Loucy (cell line): ENCODE measurements around the gene MRPL32.

Experiments used
- H2AFZ ChIP-seq: fragments of 200-600 bp; sonication (generic); 2 replicates; pipeline ENCODE4 v1.6.0; 2016; ENCODE audit warnings: antibody characterized with exemption, mild to moderate bottlenecking, low read length, moderate library complexity
- H3F3A ChIP-seq: fragments of 200-600 bp; 2 replicates; pipeline ENCODE4 v1.6.0; 2016; ENCODE audit warnings: antibody characterized with exemption, low read depth, mild to moderate bottlenecking
- H3K27me3 ChIP-seq: fragments of 200-600 bp; sonication (generic); 2 replicates; pipeline ENCODE4 v1.6.1; 2014; ENCODE audit warnings: low read length, mild to moderate bottlenecking; ENCODE audit not compliant: insufficient read depth, poor library complexity, severe bottlenecking
- H3K36me3 ChIP-seq: fragments of 200-600 bp; sonication (generic); 2 replicates; pipeline ENCODE4 v1.6.1; 2016; ENCODE audit warnings: low read length; ENCODE audit not compliant: insufficient read depth
- H3K4me1 ChIP-seq: fragments of 200-600 bp; sonication (generic); 2 replicates; pipeline ENCODE4 v1.5.1; 2014; ENCODE audit warnings: low read length, mild to moderate bottlenecking; ENCODE audit not compliant: insufficient read depth, poor library complexity, severe bottlenecking
- H3K4me2 ChIP-seq: fragments of 200-600 bp; sonication (generic); 2 replicates; pipeline ENCODE4 v1.6.0; 2014; ENCODE audit warnings: antibody characterized with exemption, low read length, low read depth, mild to moderate bottlenecking; ENCODE audit not compliant: poor library complexity, severe bottlenecking
- H3K4me3 ChIP-seq: fragments of 200-600 bp; sonication (generic); 2 replicates; pipeline ENCODE4 v1.5.1; 2014; ENCODE audit warnings: low read length, mild to moderate bottlenecking, mixed read lengths; ENCODE audit not compliant: poor library complexity, severe bottlenecking
- H3K79me2 ChIP-seq: fragments of 200-600 bp; sonication (generic); 2 replicates; pipeline ENCODE4 v1.6.1; 2014; ENCODE audit warnings: low read length; ENCODE audit not compliant: insufficient read depth
- H3K9ac ChIP-seq: fragments of 200-600 bp; sonication (generic); 2 replicates; pipeline ENCODE4 v1.6.0; 2014; ENCODE audit warnings: mild to moderate bottlenecking, low read depth, low read length, moderate library complexity; ENCODE audit not compliant: poor library complexity, severe bottlenecking
- H3K9me2 ChIP-seq: fragments of 200-600 bp; sonication (generic); replicated peaks from 2 replicates; pipeline ENCODE4 v1.6.1; 2016; ENCODE audit warnings: low read depth, low read length, mixed read lengths
- H3K9me3 ChIP-seq: fragments of 200-600 bp; sonication (generic); 2 replicates; pipeline ENCODE4 v1.6.1; 2014; ENCODE audit warnings: mild to moderate bottlenecking, antibody characterized with exemption, low read length, low read depth; ENCODE audit not compliant: insufficient read depth
- H4K20me1 ChIP-seq: fragments of 200-600 bp; sonication (generic); 2 replicates; pipeline ENCODE4 v1.6.0; 2014; ENCODE audit warnings: antibody characterized with exemption, low read length, mild to moderate bottlenecking; ENCODE audit not compliant: insufficient read depth, poor library complexity, severe bottlenecking
- EZH2phosphoT487 ChIP-seq: fragments of 200-600 bp; IDR thresholded peaks from 2 replicates; pipeline ENCODE4 v1.6.1; 2018; ENCODE audit warnings: antibody characterized with exemption, mild to moderate bottlenecking, moderate library complexity, borderline replicate concordance
- TF ChIP-seq, protein P1 (sequence below): fragments of 200-600 bp; sonication (generic); conservative IDR thresholded peaks from 2 replicates; pipeline ENCODE4 v1.5.1; 2014; ENCODE audit warnings: mild to moderate bottlenecking, antibody characterized with exemption, low read length

Gene MRPL32

DNA sequence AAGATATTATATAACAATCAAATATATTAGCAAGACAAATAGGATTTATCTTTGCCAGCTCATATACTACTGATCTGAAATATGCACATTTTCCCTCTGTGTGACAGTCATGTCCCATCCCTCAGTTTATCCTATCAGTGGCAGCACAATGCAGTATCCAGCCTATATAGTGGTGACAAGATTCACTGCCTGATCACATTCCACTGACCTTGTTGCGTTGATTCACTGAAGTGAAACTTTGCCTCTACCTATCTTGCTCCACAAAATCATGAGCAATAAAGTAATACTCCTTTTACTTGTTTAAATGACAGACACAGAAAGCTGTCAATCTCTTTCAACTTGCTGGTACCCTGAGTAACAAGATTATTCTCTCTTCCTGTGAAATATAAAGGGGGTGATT, 6.5 kb upstream of the MRPL32 start:
- TF ChIP-seq, protein P1, sequence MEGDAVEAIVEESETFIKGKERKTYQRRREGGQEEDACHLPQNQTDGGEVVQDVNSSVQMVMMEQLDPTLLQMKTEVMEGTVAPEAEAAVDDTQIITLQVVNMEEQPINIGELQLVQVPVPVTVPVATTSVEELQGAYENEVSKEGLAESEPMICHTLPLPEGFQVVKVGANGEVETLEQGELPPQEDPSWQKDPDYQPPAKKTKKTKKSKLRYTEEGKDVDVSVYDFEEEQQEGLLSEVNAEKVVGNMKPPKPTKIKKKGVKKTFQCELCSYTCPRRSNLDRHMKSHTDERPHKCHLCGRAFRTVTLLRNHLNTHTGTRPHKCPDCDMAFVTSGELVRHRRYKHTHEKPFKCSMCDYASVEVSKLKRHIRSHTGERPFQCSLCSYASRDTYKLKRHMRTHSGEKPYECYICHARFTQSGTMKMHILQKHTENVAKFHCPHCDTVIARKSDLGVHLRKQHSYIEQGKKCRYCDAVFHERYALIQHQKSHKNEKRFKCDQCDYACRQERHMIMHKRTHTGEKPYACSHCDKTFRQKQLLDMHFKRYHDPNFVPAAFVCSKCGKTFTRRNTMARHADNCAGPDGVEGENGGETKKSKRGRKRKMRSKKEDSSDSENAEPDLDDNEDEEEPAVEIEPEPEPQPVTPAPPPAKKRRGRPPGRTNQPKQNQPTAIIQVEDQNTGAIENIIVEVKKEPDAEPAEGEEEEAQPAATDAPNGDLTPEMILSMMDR = no peak
- TF ChIP-seq EZH2phosphoT487 = no peak
- H3K79me2 ChIP-seq = peaks cover 76% of the 10 kb centered on the region

DNA sequence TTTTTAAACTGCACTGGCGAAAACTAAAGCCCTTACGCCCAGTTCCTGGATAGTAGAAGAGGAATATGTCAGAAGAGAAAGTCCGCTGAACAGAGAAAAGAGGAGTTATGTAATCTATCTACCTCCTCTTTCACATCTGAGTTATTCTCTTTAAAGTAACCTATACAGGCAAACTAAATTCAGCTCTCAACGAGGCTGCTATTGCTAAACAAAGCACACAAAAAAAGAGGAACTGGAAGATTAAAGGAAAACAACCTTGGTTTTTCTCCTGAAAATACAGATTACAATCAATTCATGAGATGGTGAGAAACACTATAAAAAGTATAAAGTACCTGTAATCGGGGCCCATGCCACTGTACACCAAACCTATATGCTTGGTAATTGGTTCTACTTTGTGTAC, 6.0 kb upstream of the MRPL32 start:
- H3K9ac ChIP-seq = peak overlapping the region; percentile 9
- peaks cover 66% of the 10 kb centered on the region for H3K4me1 ChIP-seq
- H3K9me3 ChIP-seq = no peaks in the 10 kb centered on the region
- H3K79me2 ChIP-seq = peaks cover 82% of the 10 kb centered on the region
- H3F3A ChIP-seq = no peaks in the 10 kb centered on the region
- peaks cover 75% of the 10 kb centered on the region for H4K20me1 ChIP-seq
- H2AFZ ChIP-seq = no peak overlapping the region
- H3K27me3 ChIP-seq = no peaks in the 10 kb centered on the region
- peaks cover 57% of the 10 kb centered on the region for H3K36me3 ChIP-seq
- H3K4me2 ChIP-seq = peak overlapping the region; percentile 100
- peak overlapping the region; percentile 90 for H3K4me3 ChIP-seq
- TF ChIP-seq, protein P1 = no peak
- no peak for TF ChIP-seq EZH2phosphoT487
- no peaks in the 10 kb centered on the region for H3K9me2 ChIP-seq

More for the DNA sequence above, 6.5 kb upstream of the MRPL32 start:
- Histone ChIP-seq H3K9ac (peak overlapping the region; percentile 35), H3K27me3 (no peaks in the 10 kb centered on the region), H3K9me2 (no peaks in the 10 kb centered on the region), H3K4me3 (peak overlapping the region; percentile 43), H3K36me3 (peaks cover 62% of the 10 kb centered on the region), H3F3A (no peaks in the 10 kb centered on the region), H3K4me2 (peak overlapping the region; percentile 100), H4K20me1 (peaks cover 69% of the 10 kb centered on the region), H2AFZ (no peak overlapping the region), H3K4me1 (peaks cover 62% of the 10 kb centered on the region), H3K9me3 (no peaks in the 10 kb centered on the region)

DNA sequence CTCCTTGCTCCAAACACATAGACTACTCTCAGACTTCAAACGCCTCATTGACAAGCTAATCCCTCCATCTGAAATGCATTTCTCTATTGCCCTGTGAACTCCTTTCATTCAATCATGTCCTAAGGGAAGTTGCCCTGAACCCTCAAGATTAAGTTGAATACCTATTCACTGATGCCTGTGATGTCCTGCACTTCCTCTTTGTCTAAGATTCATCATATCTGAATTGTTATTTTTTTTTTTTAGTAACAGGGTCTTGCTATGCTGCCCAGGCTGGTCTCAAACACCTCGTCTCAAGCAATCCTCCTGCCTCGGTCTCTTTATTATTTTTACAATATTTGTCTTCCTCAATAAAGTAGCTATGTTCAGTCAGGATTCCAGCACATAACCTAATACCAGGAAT, 3.4 kb upstream of the MRPL32 start:
- Histone ChIP-seq H3K4me3 (peak overlapping the region; percentile 90), H3K36me3 (peaks cover 31% of the 10 kb centered on the region), H3K4me2 (peak overlapping the region; percentile 100), H3F3A (no peaks in the 10 kb centered on the region), H3K9ac (peak overlapping the region; percentile 93), H3K9me2 (no peaks in the 10 kb centered on the region), H3K79me2 (peaks cover 93% of the 10 kb centered on the region), H4K20me1 (peaks cover 66% of the 10 kb centered on the region), H3K9me3 (no peaks in the 10 kb centered on the region), H3K27me3 (no peaks in the 10 kb centered on the region), H3K4me1 (peaks cover 67% of the 10 kb centered on the region), H2AFZ (no peak overlapping the region)
- TF ChIP-seq EZH2phosphoT487 = no peak
- TF ChIP-seq, protein P1 = no peak
